ENCODE measurements around the gene NEK1. TPM values are rescaled to one million over a fixed set of nuclear protein-coding genes. Genes with fewer than 3 reads are reported as not detected.

The NEK1 gene
- total and polyA plus RNA-seq, 2 experiments from 2014 or later: 9.3 to 19.5 TPM

- no peaks in the 10 kb centered on the region for H3K9me3 Mint-ChIP-seq
- Histone ChIP-seq H3K79me2 (replicated peaks; ENCODE audit: insufficient read depth) (no peaks in the 10 kb centered on the region), H3K27ac (ENCODE audit: low read depth) (no peak overlapping the region), H2AFZ (no peak overlapping the region), H3K27me3 (ENCODE audit: insufficient read depth) (no peaks in the 10 kb centered on the region), H3K4me2 (no peak overlapping the region), H3K36me3 (ENCODE audit: insufficient read depth) (no peaks in the 10 kb centered on the region), H3K4me1 (ENCODE audit: insufficient read depth) (no peaks in the 10 kb centered on the region), H4K20me1 (replicated peaks; ENCODE audit: insufficient read depth) (no peaks in the 10 kb centered on the region), H3F3A (replicated peaks; ENCODE audit: low read depth) (no peaks in the 10 kb centered on the region), H3K4me3 (no peak overlapping the region), H3K9me2 (ENCODE audit: insufficient read depth) (no peaks in the 10 kb centered on the region)
- no peak overlapping the region for H3K4me3 Mint-ChIP-seq
- ATAC-seq: no peak
- H3K36me3 Mint-ChIP-seq (ENCODE audit: low read depth): no peaks in the 10 kb centered on the region
- TF ChIP-seq EZH2phosphoT487 (IDR thresholded peaks at IDR 0.05; ENCODE audit: unreplicated experiment): no peak
- no peak for TF ChIP-seq ETS1 (IDR thresholded peaks at IDR 0.05)
- TF ChIP-seq EZH2 (IDR thresholded peaks at IDR 0.05; ENCODE audit: low read depth, unreplicated experiment): no peak
- no peak for TF ChIP-seq ZNF114 (CRISPR knock-in tag; IDR thresholded peaks at IDR 0.05)
- no peak for TF ChIP-seq CTCF (conservative IDR thresholded peaks at IDR 0.05; ENCODE audit: low read depth in 2 of 2)
- no peak for TF ChIP-seq ZNF331 (CRISPR knock-in tag; IDR thresholded peaks at IDR 0.05; ENCODE audit: low read depth)
- TF ChIP-seq CREB1 (CRISPR knock-in tag; IDR thresholded peaks at IDR 0.05; ENCODE audit: low read depth): no peak
- TF ChIP-seq NANOG (IDR thresholded peaks at IDR 0.05; ENCODE audit: borderline replicate concordance): no peak
- TF ChIP-seq ZNF462 (CRISPR knock-in tag; IDR thresholded peaks at IDR 0.05): no peak
- TF ChIP-seq REST (IDR thresholded peaks at IDR 0.05; ENCODE audit: unreplicated experiment): no peak
- TF ChIP-seq POLR2AphosphoS5 (IDR thresholded peaks at IDR 0.05; ENCODE audit: low read depth): no peak
- no peak for TF ChIP-seq STAT1 (IDR thresholded peaks at IDR 0.05; ENCODE audit: unreplicated experiment)
- TF ChIP-seq JUNB (IDR thresholded peaks at IDR 0.05; ENCODE audit: unreplicated experiment): no peak
- no peaks in the 10 kb centered on the region for H3K4me1 Mint-ChIP-seq
- no peak for DNase-seq (ENCODE audit: low spot score)
- no peaks in the 10 kb centered on the region for H3K27me3 Mint-ChIP-seq (ENCODE audit: insufficient read depth, low read depth, poor library complexity)
- no peak overlapping the region for H3K27ac Mint-ChIP-seq
Observed at GRCh38 chr4:169352360-169352759, 260.0 kb downstream of the NEK1 start.
